NCI-H526 treated with DMSO at 0.1 percent for 48 hours (cell line): ENCODE results near the gene MFSD2A.
"Not testable (repeated sequence)": the region's sequence is repeated elsewhere in the genome, so short reads cannot be mapped to it uniquely, and the experiment has no call there.

ENCODE experiments used
- DNase-seq: peaks from one replicate; lab custom pipeline; 2025; lab: John Stamatoyannopoulos, UW

The MFSD2A gene

DNA sequence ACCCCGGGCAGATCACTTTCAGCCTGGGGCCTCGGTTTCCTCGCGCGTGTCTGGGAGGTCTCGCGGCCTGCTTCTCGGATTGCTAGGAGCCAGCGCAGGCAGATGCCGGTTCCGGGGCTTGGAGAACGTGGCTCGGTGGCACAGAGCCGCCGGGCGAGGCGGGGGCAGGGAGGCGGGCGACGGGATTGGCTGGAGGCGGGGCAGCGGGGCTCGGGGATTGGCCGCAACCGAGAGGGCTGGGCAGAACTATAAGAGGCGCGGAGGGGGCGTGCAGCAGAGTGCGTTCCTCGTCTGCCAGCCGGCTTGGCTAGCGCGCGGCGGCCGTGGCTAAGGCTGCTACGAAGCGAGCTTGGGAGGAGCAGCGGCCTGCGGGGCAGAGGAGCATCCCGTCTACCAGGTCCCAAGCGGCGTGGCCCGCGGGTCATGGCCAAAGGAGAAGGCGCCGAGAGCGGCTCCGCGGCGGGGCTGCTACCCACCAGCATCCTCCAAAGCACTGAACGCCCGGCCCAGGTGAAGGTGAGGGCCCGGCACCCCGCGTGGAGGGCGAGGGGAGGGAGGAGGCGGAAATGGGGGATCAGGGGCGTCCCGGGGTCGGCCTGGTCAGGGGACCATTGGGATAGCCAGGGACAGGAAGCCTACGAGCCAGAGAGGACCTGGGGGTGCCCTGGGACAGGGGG, at the start of gene MFSD2A:
Gene MFSD2A, plus strand, starts transcription at position 276 of the 677 bp plus-strand sequence. Its CDS starts 148 bp downstream, at position 424.
- peak; percentile 95 for DNase-seq

- no peak for DNase-seq
Measured at GRCh38 chr1:39905172-39905571, 49.8 kb upstream of the MFSD2A start.

- no peak for DNase-seq
Measured at GRCh38 chr1:39907528-39908453, 47.2 kb upstream of the MFSD2A start.

DNA sequence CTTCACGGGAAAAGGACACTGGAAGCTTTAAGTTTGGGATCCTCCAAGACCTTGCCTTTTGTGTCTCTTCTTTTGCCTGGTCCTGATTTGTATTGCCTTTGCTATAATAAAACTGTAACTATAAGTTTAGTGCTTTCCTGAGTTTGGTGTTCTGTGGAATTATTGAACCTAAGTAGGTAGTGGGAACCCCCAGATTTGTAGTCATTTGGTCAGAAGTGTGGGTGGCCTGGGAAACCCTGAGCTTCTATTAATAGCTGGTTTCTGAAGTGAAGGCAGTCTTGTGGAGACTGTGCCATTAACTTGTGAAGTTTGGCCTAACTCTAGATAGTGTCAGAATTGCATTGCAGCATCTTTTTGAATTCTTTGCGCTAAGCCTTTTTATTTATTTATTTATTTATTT, 46.4 kb upstream of the MFSD2A start:
- no peak for DNase-seq

DNA sequence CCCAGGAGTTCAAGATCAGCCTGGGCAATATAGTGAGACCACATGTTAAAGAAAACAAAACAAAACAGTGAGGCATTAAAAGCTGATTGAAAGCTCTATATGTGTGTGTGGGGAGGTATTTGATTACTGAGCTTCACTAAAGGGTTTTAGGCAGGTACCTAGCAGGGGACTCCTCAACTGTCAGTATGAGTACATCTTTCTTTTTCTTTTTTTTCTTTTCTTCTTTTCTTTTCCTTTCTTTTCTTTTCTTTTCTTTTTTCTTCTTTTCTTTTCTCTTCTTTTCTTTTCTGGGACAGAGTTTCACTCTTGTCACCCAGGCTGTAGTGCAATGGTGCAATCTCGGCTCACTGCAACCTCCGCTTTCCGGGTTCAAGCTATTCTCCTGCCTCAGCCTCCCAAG, 44.7 kb upstream of the MFSD2A start:
- DNase-seq: no peak

DNA sequence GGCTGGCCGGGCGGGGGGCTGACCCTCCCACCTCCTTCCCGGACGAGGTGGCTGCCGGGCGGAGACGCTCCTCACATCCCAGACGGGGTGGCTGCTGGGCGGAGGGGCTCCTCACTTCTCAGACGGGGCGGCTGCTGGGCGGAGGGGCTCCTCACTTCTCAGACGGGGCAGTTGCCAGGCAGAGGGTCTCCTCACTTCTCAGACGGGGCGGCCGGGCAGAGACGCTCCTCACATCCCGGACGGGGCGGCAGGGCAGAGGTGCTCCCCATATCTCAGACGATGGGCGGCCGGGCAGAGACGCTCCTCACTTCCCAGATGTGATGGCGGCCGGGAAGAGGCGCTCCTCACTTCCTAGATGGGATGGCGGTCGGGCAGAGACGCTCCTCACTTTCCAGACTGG, 41.8 kb upstream of the MFSD2A start:
- not testable (repeated sequence) for DNase-seq

GRCh38 chr1:39915499-39916129, 39.3 kb upstream of the MFSD2A start:
- no peak for DNase-seq

DNA sequence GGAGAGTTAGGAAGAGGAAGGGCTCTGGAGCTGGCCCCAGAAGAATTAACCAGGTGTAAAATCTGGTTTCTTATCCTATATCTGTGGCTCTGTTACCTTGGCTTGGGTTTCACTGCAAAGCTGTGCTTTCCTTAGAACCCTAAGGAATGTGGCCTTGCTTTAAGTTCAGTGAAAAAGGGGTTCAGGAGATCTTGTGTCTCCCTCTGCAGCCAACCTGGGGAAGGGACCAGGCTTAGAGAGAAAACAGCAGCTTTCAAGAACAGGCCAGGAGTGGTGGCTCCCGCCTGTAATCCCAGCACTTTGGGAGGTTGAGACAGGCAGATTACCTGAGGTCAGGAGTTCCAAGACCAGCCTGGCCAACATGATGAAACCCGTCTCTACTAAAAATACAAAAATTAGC, 37.1 kb upstream of the MFSD2A start:
- no peak for DNase-seq

DNA sequence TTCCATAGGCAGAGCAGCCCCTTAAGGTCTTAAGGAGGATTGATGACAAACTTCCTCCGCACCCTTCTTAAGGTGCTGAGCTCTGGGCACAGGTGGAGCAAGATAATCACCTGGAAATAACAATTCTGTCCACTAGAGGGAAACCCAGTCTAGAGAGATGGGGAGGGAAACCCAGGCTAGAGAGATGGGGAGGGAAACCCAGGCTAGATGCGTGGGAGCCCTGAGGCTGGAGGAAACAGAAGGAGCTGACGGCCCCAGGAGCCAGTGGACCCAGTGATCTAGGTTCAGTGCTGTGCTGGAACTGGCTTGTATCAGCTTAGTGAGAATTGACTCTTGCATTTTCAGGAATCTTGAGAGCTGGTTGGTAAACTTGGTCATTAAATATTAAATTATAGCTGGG, 35.4 kb upstream of the MFSD2A start:
- peak; percentile 80 for DNase-seq

- no peak for DNase-seq
Measured at GRCh38 chr1:39922251-39922688, 32.7 kb upstream of the MFSD2A start.

GRCh38 chr1:39925721-39926342, 29.1 kb upstream of the MFSD2A start:
- no peak for DNase-seq

- no peak for DNase-seq
Measured at GRCh38 chr1:39926343-39926793, 28.6 kb upstream of the MFSD2A start.

DNA sequence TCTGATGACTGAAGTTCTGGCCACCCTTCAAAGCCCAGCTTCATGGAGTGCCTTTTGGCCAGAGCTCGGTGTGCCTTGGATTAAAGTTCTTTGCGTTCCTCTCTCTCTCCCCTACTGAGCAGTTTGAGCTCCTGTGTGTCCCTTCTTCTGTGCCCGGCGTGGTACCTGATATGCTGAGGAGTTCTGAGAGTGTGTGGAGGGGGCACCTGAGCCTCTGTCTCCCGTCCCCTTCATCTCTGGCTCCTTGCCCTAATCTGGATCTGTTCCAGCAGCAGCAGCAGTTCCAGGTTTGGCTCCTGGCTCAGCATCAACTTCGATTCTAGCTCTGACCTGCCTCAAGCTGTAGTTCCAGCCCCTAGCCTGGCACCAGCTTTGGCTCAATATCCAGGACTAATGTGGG, 28.1 kb upstream of the MFSD2A start:
- no peak for DNase-seq

DNA sequence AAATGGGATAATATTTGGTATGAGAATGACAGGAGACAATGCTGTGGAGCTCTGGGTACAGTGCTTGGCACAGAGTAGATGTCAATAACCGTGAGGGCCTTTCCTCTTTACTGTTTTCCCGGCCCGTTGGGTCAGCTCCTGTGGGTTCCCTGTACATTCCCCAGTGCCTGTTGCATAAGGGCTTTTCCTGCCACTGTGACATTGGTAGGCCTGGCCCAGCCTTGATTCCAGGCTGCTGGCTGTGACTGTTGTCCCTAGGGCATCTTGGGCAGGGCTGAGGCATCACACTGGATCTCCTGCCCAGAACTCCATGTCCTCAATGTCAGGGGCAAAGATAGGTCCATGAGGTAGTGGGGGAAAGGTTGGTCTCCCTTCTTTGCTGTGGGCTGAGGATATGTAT, 27.4 kb upstream of the MFSD2A start:
- no peak for DNase-seq

GRCh38 chr1:39928809-39929587, 25.9 kb upstream of the MFSD2A start:
- DNase-seq: no peak

- DNase-seq: no peak
Measured at GRCh38 chr1:39933956-39934941, 20.7 kb upstream of the MFSD2A start.

DNA sequence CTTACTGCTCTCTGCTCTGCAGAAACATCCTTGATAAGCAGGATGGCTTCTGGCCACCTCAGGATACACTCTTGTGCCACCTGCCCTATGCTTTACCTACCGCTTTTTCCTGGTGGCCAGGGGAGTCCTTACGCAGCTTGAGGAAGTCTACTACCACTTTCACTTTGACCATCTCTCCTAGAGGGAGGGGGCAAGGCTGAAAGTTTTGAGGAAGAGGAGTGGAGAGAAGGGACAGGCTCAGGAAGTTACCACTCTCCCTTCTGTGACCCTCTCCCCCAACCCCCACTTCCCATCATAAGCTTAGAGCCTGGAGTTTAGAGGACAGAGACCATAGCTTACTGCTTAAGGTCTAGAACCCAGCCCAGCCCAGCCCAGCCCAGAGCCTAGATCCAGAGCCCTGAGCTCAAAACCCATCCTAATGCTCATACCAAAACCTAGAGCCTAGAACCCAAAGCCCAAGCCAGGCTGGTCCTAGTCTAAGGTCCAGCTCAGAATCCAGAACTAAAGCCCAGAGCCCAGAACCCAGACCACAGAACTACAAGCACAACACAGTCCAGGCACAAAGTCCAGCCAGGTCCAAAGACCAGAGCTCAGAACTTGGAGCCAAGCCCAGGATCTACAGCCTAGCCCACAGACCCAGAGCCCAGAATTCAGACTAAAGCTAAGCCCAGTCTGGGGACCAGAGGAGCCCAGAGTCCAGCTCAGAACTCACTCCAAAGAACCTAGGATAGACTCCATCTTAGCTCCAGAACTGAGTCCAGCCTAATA, 18.0 kb upstream of the MFSD2A start:
- DNase-seq: no peak

GRCh38 chr1:39938856-39939255, 16.1 kb upstream of the MFSD2A start:
- DNase-seq: no peak

GRCh38 chr1:39940253-39940652, 14.7 kb upstream of the MFSD2A start:
- no peak for DNase-seq
